DMS114 treated with DMSO at 0.1 percent for 48 hours (cell line): Measurements from ENCODE around the gene ACTMAP.

ENCODE experiments used
- DNase-seq: peaks from one replicate; lab custom pipeline; 2025; ENCODE audit not compliant: unreplicated experiment; lab: John Stamatoyannopoulos, UW

The ACTMAP gene

GRCh38 chr19:40721936-40722661, 28.2 kb downstream of the ACTMAP start:
- no peak for DNase-seq

- DNase-seq: no peak
Observed at GRCh38 chr19:40721140-40721486, 29.2 kb downstream of the ACTMAP start.

GRCh38 chr19:40719414-40719894, 30.8 kb downstream of the ACTMAP start:
- no peak for DNase-seq

GRCh38 chr19:40718774-40719391, 31.4 kb downstream of the ACTMAP start:
- DNase-seq: no peak

GRCh38 chr19:40717880-40718773, 32.1 kb downstream of the ACTMAP start:
- no peak for DNase-seq

GRCh38 chr19:40717325-40717879, 32.9 kb downstream of the ACTMAP start:
- DNase-seq: no peak

- peak; percentile 93 for DNase-seq
Observed at GRCh38 chr19:40716482-40717324, 33.6 kb downstream of the ACTMAP start, which contains the start of the genes COQ8B and ITPKC. COQ8B (minus strand) TSS chr19:40716886; CDS start chr19:40714632, 2,254 bp downstream. ITPKC (plus strand) TSS chr19:40717112; CDS start chr19:40717136, 24 bp downstream.

GRCh38 chr19:40716031-40716481, 34.2 kb downstream of the ACTMAP start:
- DNase-seq: no peak

GRCh38 chr19:40714441-40715299, 35.6 kb downstream of the ACTMAP start:
- peak; percentile 94 for DNase-seq

GRCh38 chr19:40713939-40714338, 36.3 kb downstream of the ACTMAP start:
- DNase-seq: no peak

- no peak for DNase-seq
Observed at GRCh38 chr19:40709817-40710216, 40.5 kb downstream of the ACTMAP start.

- DNase-seq: no peak
Observed at GRCh38 chr19:40707615-40708014, 42.7 kb downstream of the ACTMAP start.

- DNase-seq: no peak
Observed at GRCh38 chr19:40705950-40706619, 44.2 kb downstream of the ACTMAP start.

- no peak for DNase-seq
Observed at GRCh38 chr19:40705362-40705651, 45.0 kb downstream of the ACTMAP start.

GRCh38 chr19:40704491-40705361, 45.6 kb downstream of the ACTMAP start:
- DNase-seq: no peak

- DNase-seq: no peak
Observed at GRCh38 chr19:40703029-40703755, 47.1 kb downstream of the ACTMAP start.

GRCh38 chr19:40702337-40703012, 47.8 kb downstream of the ACTMAP start:
- DNase-seq: no peak
